Loucy (cell line): Measurements from ENCODE around the gene GPHN.

Experiments used
- H2AFZ ChIP-seq: fragments of 200-600 bp; sonication (generic); 2 replicates; pipeline ENCODE4 v1.6.0; 2016; ENCODE audit warnings: antibody characterized with exemption, mild to moderate bottlenecking, low read length, moderate library complexity
- H3F3A ChIP-seq: fragments of 200-600 bp; 2 replicates; pipeline ENCODE4 v1.6.0; 2016; ENCODE audit warnings: antibody characterized with exemption, low read depth, mild to moderate bottlenecking
- H3K27me3 ChIP-seq: fragments of 200-600 bp; sonication (generic); 2 replicates; pipeline ENCODE4 v1.6.1; 2014; ENCODE audit warnings: low read length, mild to moderate bottlenecking; ENCODE audit not compliant: insufficient read depth, poor library complexity, severe bottlenecking
- H3K36me3 ChIP-seq: fragments of 200-600 bp; sonication (generic); 2 replicates; pipeline ENCODE4 v1.6.1; 2016; ENCODE audit warnings: low read length; ENCODE audit not compliant: insufficient read depth
- H3K4me1 ChIP-seq: fragments of 200-600 bp; sonication (generic); 2 replicates; pipeline ENCODE4 v1.5.1; 2014; ENCODE audit warnings: low read length, mild to moderate bottlenecking; ENCODE audit not compliant: insufficient read depth, poor library complexity, severe bottlenecking
- H3K4me2 ChIP-seq: fragments of 200-600 bp; sonication (generic); 2 replicates; pipeline ENCODE4 v1.6.0; 2014; ENCODE audit warnings: antibody characterized with exemption, low read length, low read depth, mild to moderate bottlenecking; ENCODE audit not compliant: poor library complexity, severe bottlenecking
- H3K4me3 ChIP-seq: fragments of 200-600 bp; sonication (generic); 2 replicates; pipeline ENCODE4 v1.5.1; 2014; ENCODE audit warnings: low read length, mild to moderate bottlenecking, mixed read lengths; ENCODE audit not compliant: poor library complexity, severe bottlenecking
- H3K79me2 ChIP-seq: fragments of 200-600 bp; sonication (generic); 2 replicates; pipeline ENCODE4 v1.6.1; 2014; ENCODE audit warnings: low read length; ENCODE audit not compliant: insufficient read depth
- H3K9ac ChIP-seq: fragments of 200-600 bp; sonication (generic); 2 replicates; pipeline ENCODE4 v1.6.0; 2014; ENCODE audit warnings: mild to moderate bottlenecking, low read depth, low read length, moderate library complexity; ENCODE audit not compliant: poor library complexity, severe bottlenecking
- H3K9me2 ChIP-seq: fragments of 200-600 bp; sonication (generic); replicated peaks from 2 replicates; pipeline ENCODE4 v1.6.1; 2016; ENCODE audit warnings: low read depth, low read length, mixed read lengths
- H3K9me3 ChIP-seq: fragments of 200-600 bp; sonication (generic); 2 replicates; pipeline ENCODE4 v1.6.1; 2014; ENCODE audit warnings: mild to moderate bottlenecking, antibody characterized with exemption, low read length, low read depth; ENCODE audit not compliant: insufficient read depth
- H4K20me1 ChIP-seq: fragments of 200-600 bp; sonication (generic); 2 replicates; pipeline ENCODE4 v1.6.0; 2014; ENCODE audit warnings: antibody characterized with exemption, low read length, mild to moderate bottlenecking; ENCODE audit not compliant: insufficient read depth, poor library complexity, severe bottlenecking
- EZH2phosphoT487 ChIP-seq: fragments of 200-600 bp; IDR thresholded peaks from 2 replicates; pipeline ENCODE4 v1.6.1; 2018; ENCODE audit warnings: antibody characterized with exemption, mild to moderate bottlenecking, moderate library complexity, borderline replicate concordance
- TF ChIP-seq, protein P1 (sequence below): fragments of 200-600 bp; sonication (generic); conservative IDR thresholded peaks from 2 replicates; pipeline ENCODE4 v1.5.1; 2014; ENCODE audit warnings: mild to moderate bottlenecking, antibody characterized with exemption, low read length

Gene GPHN

DNA sequence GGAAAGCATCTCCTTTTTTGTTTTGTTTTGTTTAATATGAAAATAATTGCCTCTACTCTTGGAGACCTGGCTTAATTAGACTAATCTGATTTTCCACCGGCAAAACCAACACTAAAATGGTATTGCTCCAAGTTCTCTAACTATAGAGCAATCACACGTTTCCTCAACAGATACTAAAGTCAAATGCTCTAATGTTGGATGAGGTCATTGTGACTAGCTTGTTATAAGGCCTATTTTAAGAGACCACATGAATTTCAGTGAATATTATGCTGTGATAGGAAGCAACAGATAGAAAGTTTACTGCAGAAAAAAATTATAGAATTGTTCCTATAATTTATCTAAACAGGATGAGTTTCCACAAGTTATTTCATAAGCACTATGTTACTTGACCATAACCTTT lies 25.1 kb upstream of the GPHN start:
- Histone ChIP-seq H3F3A (0 out of 2 replicates have a peak, but pooled peaks cover 3% of the 10 kb centered on the region), H2AFZ (no peak overlapping the region), H3K79me2 (no peaks in the 10 kb centered on the region), H3K9me2 (no peaks in the 10 kb centered on the region), H3K4me2 (no peak overlapping the region), H3K36me3 (no peaks in the 10 kb centered on the region), H3K4me3 (no peak overlapping the region), H4K20me1 (no peaks in the 10 kb centered on the region), H3K27me3 (no peaks in the 10 kb centered on the region), H3K9ac (no peak overlapping the region), H3K4me1 (peaks cover 23% of the 10 kb centered on the region), H3K9me3 (no peaks in the 10 kb centered on the region)
- TF ChIP-seq, protein P1, sequence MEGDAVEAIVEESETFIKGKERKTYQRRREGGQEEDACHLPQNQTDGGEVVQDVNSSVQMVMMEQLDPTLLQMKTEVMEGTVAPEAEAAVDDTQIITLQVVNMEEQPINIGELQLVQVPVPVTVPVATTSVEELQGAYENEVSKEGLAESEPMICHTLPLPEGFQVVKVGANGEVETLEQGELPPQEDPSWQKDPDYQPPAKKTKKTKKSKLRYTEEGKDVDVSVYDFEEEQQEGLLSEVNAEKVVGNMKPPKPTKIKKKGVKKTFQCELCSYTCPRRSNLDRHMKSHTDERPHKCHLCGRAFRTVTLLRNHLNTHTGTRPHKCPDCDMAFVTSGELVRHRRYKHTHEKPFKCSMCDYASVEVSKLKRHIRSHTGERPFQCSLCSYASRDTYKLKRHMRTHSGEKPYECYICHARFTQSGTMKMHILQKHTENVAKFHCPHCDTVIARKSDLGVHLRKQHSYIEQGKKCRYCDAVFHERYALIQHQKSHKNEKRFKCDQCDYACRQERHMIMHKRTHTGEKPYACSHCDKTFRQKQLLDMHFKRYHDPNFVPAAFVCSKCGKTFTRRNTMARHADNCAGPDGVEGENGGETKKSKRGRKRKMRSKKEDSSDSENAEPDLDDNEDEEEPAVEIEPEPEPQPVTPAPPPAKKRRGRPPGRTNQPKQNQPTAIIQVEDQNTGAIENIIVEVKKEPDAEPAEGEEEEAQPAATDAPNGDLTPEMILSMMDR, result no peak
- TF ChIP-seq EZH2phosphoT487, result no peak

DNA sequence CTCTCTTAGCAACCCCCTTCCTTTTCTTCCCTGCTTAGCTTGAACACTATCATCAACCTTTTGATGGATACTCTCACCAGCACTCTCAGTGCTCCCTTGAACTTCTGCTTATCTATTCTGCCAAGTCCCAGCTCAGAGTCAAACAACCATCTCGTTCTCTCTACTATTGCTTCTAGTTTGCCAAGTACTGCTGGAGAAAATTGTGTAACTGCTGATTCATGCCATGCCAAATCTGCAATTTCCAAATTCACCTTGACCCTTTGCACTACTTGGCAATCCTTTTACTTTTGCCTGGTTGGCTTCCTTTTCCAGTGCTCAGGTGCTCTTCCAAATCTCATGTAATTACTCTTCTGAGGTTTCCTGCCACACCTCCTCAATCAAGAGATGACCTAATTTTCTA lies 24.6 kb upstream of the GPHN start:
- no peaks in the 10 kb centered on the region for H3K27me3 ChIP-seq
- no peaks in the 10 kb centered on the region for H4K20me1 ChIP-seq
- no peak overlapping the region for H3K9ac ChIP-seq
- H3K4me3 ChIP-seq, result no peak overlapping the region
- H3K36me3 ChIP-seq, result no peaks in the 10 kb centered on the region
- no peak overlapping the region for H2AFZ ChIP-seq
- 0 out of 2 replicates have a peak, but pooled peaks cover 3% of the 10 kb centered on the region for H3F3A ChIP-seq
- TF ChIP-seq, protein P1, result no peak
- no peak for TF ChIP-seq EZH2phosphoT487
- H3K9me3 ChIP-seq, result no peaks in the 10 kb centered on the region
- H3K4me2 ChIP-seq, result no peak overlapping the region
- H3K79me2 ChIP-seq, result no peaks in the 10 kb centered on the region
- no peaks in the 10 kb centered on the region for H3K9me2 ChIP-seq
- peaks cover 23% of the 10 kb centered on the region for H3K4me1 ChIP-seq

DNA sequence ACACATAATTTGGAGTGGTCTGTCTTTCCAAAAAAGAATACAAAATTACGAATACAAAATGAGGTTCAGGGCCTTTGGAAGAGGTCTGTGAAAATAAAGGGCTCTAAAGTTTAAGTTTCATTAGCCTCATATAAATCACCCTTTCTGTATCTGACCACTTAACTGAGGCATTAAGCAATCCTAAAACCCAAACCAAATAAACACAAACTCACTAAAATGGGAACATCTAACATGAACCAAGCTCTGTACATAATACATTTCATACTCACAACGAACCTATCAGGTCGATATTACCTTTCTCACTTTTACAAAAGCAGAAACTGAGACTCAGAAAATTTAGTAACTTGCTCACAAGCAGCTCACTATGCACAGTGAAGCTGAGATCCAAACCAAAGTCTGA lies 22.9 kb upstream of the GPHN start:
- no peak overlapping the region for H3K4me2 ChIP-seq
- no peaks in the 10 kb centered on the region for H3K27me3 ChIP-seq
- H3K36me3 ChIP-seq, result no peaks in the 10 kb centered on the region
- H4K20me1 ChIP-seq, result no peaks in the 10 kb centered on the region
- no peak overlapping the region for H3K9ac ChIP-seq
- no peak overlapping the region for H3K4me3 ChIP-seq
- no peaks in the 10 kb centered on the region for H3K9me3 ChIP-seq
- H3K79me2 ChIP-seq, result no peaks in the 10 kb centered on the region
- TF ChIP-seq, protein P1, result no peak
- TF ChIP-seq EZH2phosphoT487, result no peak
- no peaks in the 10 kb centered on the region for H3K9me2 ChIP-seq
- no peak overlapping the region for H2AFZ ChIP-seq
- H3F3A ChIP-seq, result 0 out of 2 replicates have a peak, but pooled peaks cover 3% of the 10 kb centered on the region
- peaks cover 15% of the 10 kb centered on the region for H3K4me1 ChIP-seq
